HL-60 (cell line): ENCODE data around the gene ARPC1B.
A peak's percentile ranks its signal among the peaks of the same experiment; 100 is the strongest.

Experiments
- CTCF ChIP-seq: IDR thresholded peaks from one replicate; pipeline ENCODE4 v1.5.1; 2011; ENCODE audit warnings: low read length, control low read depth, inconsistent platforms; ENCODE audit not compliant: insufficient read depth
- GABPA ChIP-seq: IDR thresholded peaks from 2 replicates; pipeline ENCODE4 v1.6.1; 2012; ENCODE audit warnings: low read depth
- POLR2AphosphoS5 ChIP-seq: IDR thresholded peaks from 2 replicates; pipeline ENCODE4 v1.6.1; 2012; ENCODE audit warnings: low read depth
- SPI1 ChIP-seq: IDR thresholded peaks from 2 replicates; pipeline ENCODE4 v1.6.1; 2012; ENCODE audit warnings: low read depth, mild to moderate bottlenecking, borderline replicate concordance

GRCh38 chr7:99380823-99381663 lies 6.5 kb downstream of the ARPC1B start:
- TF ChIP-seq POLR2AphosphoS5 (peak; percentile 39; the same call in 1 of the 2 replicates), CTCF (no peak), SPI1 (no peak), GABPA (no peak)
